IMR-90 (cell line): ENCODE results near the gene CSNK2A1. TPM values are rescaled to one million over a fixed set of nuclear protein-coding genes. Genes with fewer than 3 reads are reported as not detected.

Source experiments
- ATAC-seq: fragments of 200-7000 bp; cut with Tn5 transposase; 2 replicates; pipeline ENCODE4 v1.9.1; 2020; ENCODE audit warnings: low read depth, mild to moderate bottlenecking, moderate library complexity
- BruUV-seq: library from RNA; stranded (reverse); fragments of 400-500 nt; replicated peaks from 2 replicates; lab custom pipeline; 2021; lab: Mats Ljungman, UMichigan
- CTCF ChIA-PET: fragments of 300-600 bp; formaldehyde crosslinking; extraction: SDS; loops from one replicate; lab custom pipeline; 2021; ENCODE audit warnings: antibody characterized with exemption; lab: Yijun Ruan, JAX
- POLR2A ChIA-PET: fragments of 300-600 bp; sonication (Branson Sonifier 250); formaldehyde crosslinking; loops from one replicate; lab custom pipeline; 2022; ENCODE audit warnings: antibody characterized with exemption; ENCODE audit not compliant: unreplicated experiment; lab: Charles Lee
- DNase-seq: peaks from one replicate; pipeline ENCODE4 v3.0.0; 2013
- H2AFZ ChIP-seq: replicated peaks from 2 replicates; pipeline ENCODE3; 2013; ENCODE audit warnings: low read length, mild to moderate bottlenecking; ENCODE audit not compliant: poor library complexity
- H2AK5ac ChIP-seq: 2 replicates; pipeline ENCODE4 v1.6.1; 2013; ENCODE audit warnings: low read depth, low read length, inconsistent platforms
- H2AK9ac ChIP-seq: replicated peaks from 2 replicates; pipeline ENCODE3; 2013; ENCODE audit warnings: mild to moderate bottlenecking, low read depth, low read length, moderate library complexity; ENCODE audit not compliant: poor library complexity
- H2BK120ac ChIP-seq: 2 replicates; pipeline ENCODE4 v1.6.1; 2013; ENCODE audit warnings: low read depth, low read length, inconsistent platforms
- H2BK15ac ChIP-seq: 3 replicates; pipeline ENCODE4 v1.6.1; 2013; ENCODE audit warnings: low read depth, low read length, inconsistent platforms
- H2BK20ac ChIP-seq: 2 replicates; pipeline ENCODE4 v1.6.1; 2013; ENCODE audit warnings: low read depth, mild to moderate bottlenecking, inconsistent platforms, low read length, moderate library complexity
- H2BK5ac ChIP-seq: 2 replicates; pipeline ENCODE4 v1.6.1; 2013; ENCODE audit warnings: mild to moderate bottlenecking, low read depth, low read length, inconsistent platforms; ENCODE audit not compliant: poor library complexity, severe bottlenecking
- H3K14ac ChIP-seq: replicated peaks from 2 replicates; pipeline ENCODE4 v1.6.1; 2013; ENCODE audit warnings: low read depth, low read length, inconsistent platforms
- H3K18ac ChIP-seq: 2 replicates; pipeline ENCODE4 v1.6.1; 2013; ENCODE audit warnings: low read depth, low read length, control low read depth
- H3K23ac ChIP-seq: 2 replicates; pipeline ENCODE4 v1.6.1; 2013; ENCODE audit warnings: low read depth, low read length, inconsistent platforms
- H3K27ac ChIP-seq: 2 replicates; pipeline ENCODE4 v1.5.1; 2013; ENCODE audit warnings: mild to moderate bottlenecking, control low read depth, low read length; ENCODE audit not compliant: insufficient read depth
- H3K27me3 ChIP-seq: 2 replicates; pipeline ENCODE4 v1.6.1; 2013; ENCODE audit warnings: low read length; ENCODE audit not compliant: control insufficient read depth, insufficient read depth
- H3K36me3 ChIP-seq: 2 replicates; pipeline ENCODE4 v1.6.1; 2013; ENCODE audit warnings: low read length, mixed read lengths; ENCODE audit not compliant: control insufficient read depth, insufficient read depth
- H3K4ac ChIP-seq: 2 replicates; pipeline ENCODE4 v1.6.1; 2013; ENCODE audit warnings: low read depth, low read length, inconsistent platforms
- H3K4me1 ChIP-seq: 2 replicates; pipeline ENCODE4 v1.6.1; 2013; ENCODE audit warnings: low read length, mixed read lengths; ENCODE audit not compliant: control insufficient read depth, insufficient read depth
- H3K4me2 ChIP-seq: 2 replicates; pipeline ENCODE4 v1.6.1; 2013; ENCODE audit warnings: low read depth, mild to moderate bottlenecking, control low read depth, low read length, moderate library complexity
- H3K4me3 ChIP-seq: 2 replicates; pipeline ENCODE4 v1.5.1; 2013; ENCODE audit warnings: low read depth, mild to moderate bottlenecking, control low read depth, low read length, moderate library complexity; ENCODE audit not compliant: insufficient read depth
- H3K56ac ChIP-seq: 2 replicates; pipeline ENCODE4 v1.6.1; 2013; ENCODE audit warnings: low read length, inconsistent platforms; ENCODE audit not compliant: insufficient read depth; ENCODE audit errors: extremely low read depth
- H3K79me1 ChIP-seq, 2 experiments: 2 replicates each; pipeline ENCODE4 v1.6.1; 2013; ENCODE audit warnings: low read length in 2 of 2, inconsistent platforms in 1 of 2, low read depth in 1 of 2
- H3K9ac ChIP-seq: 2 replicates; pipeline ENCODE4 v1.6.1; 2013; ENCODE audit warnings: low read depth, low read length, control low read depth
- H3K9me1 ChIP-seq: 2 replicates; pipeline ENCODE4 v1.6.1; 2013; ENCODE audit warnings: low read length, inconsistent platforms; ENCODE audit not compliant: insufficient read depth
- H3K9me3 ChIP-seq: 2 replicates; pipeline ENCODE4 v1.6.1; 2013; ENCODE audit warnings: low read length; ENCODE audit not compliant: control insufficient read depth, insufficient read depth
- H4K20me1 ChIP-seq: 2 replicates; pipeline ENCODE4 v1.6.1; 2013; ENCODE audit warnings: low read length, inconsistent platforms; ENCODE audit not compliant: insufficient read depth
- H4K5ac ChIP-seq: 2 replicates; pipeline ENCODE4 v1.6.1; 2013; ENCODE audit warnings: mild to moderate bottlenecking, low read depth, low read length, control low read depth
- H4K8ac ChIP-seq, 2 experiments: 2 replicates each; pipeline ENCODE4 v1.6.1; 2013; ENCODE audit warnings: low read depth in 2 of 2, low read length in 2 of 2, control low read depth in 1 of 2, inconsistent platforms in 1 of 2
- H4K91ac ChIP-seq: 2 replicates; pipeline ENCODE4 v1.6.1; 2013; ENCODE audit warnings: low read depth, low read length, inconsistent platforms; ENCODE audit not compliant: insufficient read depth
- BHLHE40 ChIP-seq: fragments of 150-350 bp; IDR thresholded peaks from 2 replicates; pipeline ENCODE4 v1.6.1; 2016; ENCODE audit warnings: mild to moderate bottlenecking, low read depth, low read length
- CEBPB ChIP-seq: IDR thresholded peaks from 2 replicates; pipeline ENCODE4 v1.6.1; 2012; ENCODE audit warnings: low read depth, low read length, improper control_type of control experiment
- FOS ChIP-seq: fragments of 150-350 bp; IDR thresholded peaks from 2 replicates; pipeline ENCODE4 v1.6.1; 2016; ENCODE audit warnings: low read depth, low read length
- MAZ ChIP-seq: IDR thresholded peaks from 2 replicates; pipeline ENCODE4 v1.6.1; 2012; ENCODE audit warnings: low read depth, mild to moderate bottlenecking, low read length, improper control_type of control experiment, moderate library complexity, borderline replicate concordance
- NFE2L2 ChIP-seq: fragments of 150-350 bp; IDR thresholded peaks from 2 replicates; pipeline ENCODE4 v1.6.1; 2016; ENCODE audit warnings: low read depth, mild to moderate bottlenecking, low read length
- RCOR1 ChIP-seq: IDR thresholded peaks from 2 replicates; pipeline ENCODE4 v1.6.1; 2012; ENCODE audit warnings: mild to moderate bottlenecking, low read length, improper control_type of control experiment; ENCODE audit not compliant: insufficient replicate concordance
- SMC3 ChIP-seq: fragments of 150-350 bp; IDR thresholded peaks from 2 replicates; pipeline ENCODE4 v1.6.1; 2016; ENCODE audit warnings: low read depth, mild to moderate bottlenecking, antibody characterized with exemption, low read length, moderate library complexity
- USF2 ChIP-seq: fragments of 150-350 bp; IDR thresholded peaks from 2 replicates; pipeline ENCODE4 v1.6.1; 2017; ENCODE audit warnings: mild to moderate bottlenecking, antibody characterized with exemption, low read length, low read depth
- WGBS, 2 experiments: methylation state at CpG; one replicate each; pipeline versions ENCODE4 v1.1.5 to v1.1.7; 2013; ENCODE audit warnings: missing lambda C conversion rate in 2 of 2; ENCODE audit not compliant: insufficient read length in 1 of 2; ENCODE audit errors: extremely low coverage in 2 of 2; 5-methylcytosine and 5-hydroxymethylcytosine counted together
- dilution Hi-C: fragments of 300-500 bp; cut with HindIII; formaldehyde crosslinking; loops from one replicate; pipeline ENCODE4 v1.14.3; 2018; ENCODE audit warnings: low sequenced_read_pairs; ENCODE audit not compliant: unreplicated experiment
- in situ Hi-C: fragments of 300-500 bp; cut with MboI; formaldehyde crosslinking; loops from 3 replicates; pipeline ENCODE4 v1.14.3; 2019; ENCODE audit warnings: low sequenced_read_pairs, inconsistent platforms, mixed read lengths
- intact Hi-C: fragments of 100-400 bp; cut with micrococcal nuclease; formaldehyde crosslinking; loops from 2 replicates; pipeline ENCODE4 v1.10.0; 2022
- polyA plus RNA-seq, 3 experiments: library from polyadenylated mRNA; depleted of rRNA; stranded (reverse); fragments of >200 nt; gene quantifications; 2 replicates each; pipeline ENCODE4 v1.2.3, GENCODE V29; 2012; ENCODE audit warnings: low replicate concordance in 1 of 3
- total RNA-seq: library from RNA; depleted of rRNA; stranded (reverse); fragments of >200 nt; gene quantifications from 2 replicates; pipeline ENCODE4 v1.2.3, GENCODE V29; 2012
- TF ChIP-seq, protein P1 (sequence below): conservative IDR thresholded peaks from 2 replicates; pipeline ENCODE4 v1.5.1; 2012; ENCODE audit warnings: mild to moderate bottlenecking, low read depth, low read length, improper control_type of control experiment
- TF ChIP-seq, protein P2 (sequence below): fragments of 150-350 bp; IDR thresholded peaks from 2 replicates; pipeline ENCODE4 v1.6.1; 2016; ENCODE audit warnings: low read depth, mild to moderate bottlenecking, low read length, moderate library complexity, borderline replicate concordance

CSNK2A1 gene
- total and polyA plus RNA-seq, 2 of the 4 experiments (the other 2 are of a cell fraction), result 86.3 to 151 TPM

DNA sequence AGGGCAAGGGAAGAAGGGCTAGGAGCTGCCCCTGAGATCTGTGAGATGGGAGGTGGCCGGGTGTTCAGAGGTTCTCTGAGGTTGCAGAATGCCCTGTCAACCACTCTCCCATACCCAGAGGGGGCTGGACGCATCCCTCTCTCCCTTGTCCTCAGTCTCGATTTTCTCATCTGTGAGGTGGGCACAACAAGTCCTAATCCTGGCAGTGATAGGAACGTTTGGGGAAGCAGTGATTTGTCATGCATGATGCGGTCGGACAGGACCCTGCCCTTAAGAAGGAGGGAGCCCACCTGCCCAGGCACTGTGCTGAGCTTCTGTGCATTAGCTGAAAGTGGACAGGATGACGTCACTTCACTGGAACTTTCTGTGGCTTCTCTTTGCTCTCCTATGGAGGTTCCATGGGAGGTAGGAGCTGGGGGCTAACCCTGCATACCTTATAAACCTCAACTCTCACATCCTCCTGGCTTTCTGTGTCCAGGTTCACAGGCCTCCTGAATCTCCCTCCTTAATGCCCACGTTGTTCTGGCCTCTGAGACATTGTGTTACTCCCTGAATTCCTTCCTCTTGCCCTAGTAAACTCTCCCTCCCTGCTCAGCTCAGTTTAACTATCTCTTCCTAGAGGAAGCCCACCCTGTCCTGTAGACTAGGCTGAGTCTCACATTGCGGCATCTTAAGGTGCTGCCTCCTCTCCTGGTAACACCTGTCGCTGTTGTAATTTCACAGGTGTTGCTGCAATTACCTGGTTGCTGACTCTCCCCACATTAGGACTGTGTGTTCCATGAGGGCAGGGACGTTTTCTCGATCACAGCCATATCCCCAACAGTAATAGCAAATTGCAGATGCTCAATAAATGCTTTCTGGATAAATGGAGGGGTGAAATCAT lies 30.1 kb upstream of the CSNK2A1 start (continued):
- TF ChIP-seq USF2, result no peak

DNA sequence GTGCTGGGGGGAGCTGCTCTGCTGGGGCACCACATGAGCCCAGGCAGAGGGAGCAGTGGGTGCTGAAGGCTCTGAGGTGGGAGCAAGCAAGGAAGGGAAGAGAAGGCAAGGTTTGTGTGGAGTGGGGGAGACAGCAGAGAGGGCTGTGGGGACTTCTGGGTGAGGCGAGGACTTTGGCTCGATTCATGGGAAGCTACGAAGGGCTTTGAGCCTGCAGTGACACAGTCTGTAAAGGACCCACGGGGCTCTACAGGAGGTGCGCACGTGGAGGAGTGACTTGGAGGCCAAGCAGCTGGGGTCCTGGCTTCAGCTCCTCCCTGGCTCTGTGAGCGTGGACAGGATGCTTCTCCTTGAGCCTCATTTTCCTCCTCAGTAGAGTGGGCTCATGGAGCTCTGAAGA lies 29.1 kb upstream of the CSNK2A1 start:
- DNase-seq, result no peak
- no peak overlapping the region for H4K8ac ChIP-seq
- no peaks in the 10 kb centered on the region for H3K9me1 ChIP-seq
- H3K9ac ChIP-seq, result no peak overlapping the region
- no peak overlapping the region for H4K91ac ChIP-seq
- dilution Hi-C loops (no loop called here), intact Hi-C loops (no loop called here), in situ Hi-C loops (no loop called here)
- no peak overlapping the region for H3K18ac ChIP-seq
- H4K20me1 ChIP-seq, result no peaks in the 10 kb centered on the region
- H2AK5ac ChIP-seq, result no peak overlapping the region
- no peak overlapping the region for H2BK5ac ChIP-seq
- H2BK120ac ChIP-seq, result no peak overlapping the region
- no TSS peak for BruUV-seq
- no peaks in the 10 kb centered on the region for H3K36me3 ChIP-seq
- no peak overlapping the region for H3K56ac ChIP-seq
- no peak overlapping the region for H3K4me2 ChIP-seq
- H3K14ac ChIP-seq, result no peak overlapping the region
- no peaks in the 10 kb centered on the region for H3K9me3 ChIP-seq
- ATAC-seq, result no peak
- no peaks in the 10 kb centered on the region for H3K4me1 ChIP-seq
- no peak overlapping the region for H3K23ac ChIP-seq
- H3K27me3 ChIP-seq, result peaks cover 46% of the 10 kb centered on the region
- no peaks in the 10 kb centered on the region for H3K79me1 ChIP-seq
- POLR2A ChIA-PET, result no interaction called here
- WGBS, 2 experiments, result 22% methylated on average over 3 of the region's 7 CpGs; no CpG with 5 or more reads in 1 of the 2 experiments
- H2BK15ac ChIP-seq, result no peak overlapping the region
- H2AFZ ChIP-seq, result no peak overlapping the region
- H4K5ac ChIP-seq, result no peak overlapping the region
- no peak overlapping the region for H3K27ac ChIP-seq
- H3K4ac ChIP-seq, result no peak overlapping the region
- no peak overlapping the region for H3K4me3 ChIP-seq
- no peak overlapping the region for H2AK9ac ChIP-seq
- H2BK20ac ChIP-seq, result no peak overlapping the region
- CTCF ChIA-PET, result interaction anchor here (1.5 kb wide), 1 partner anchor 9 kb away, joined by 3 read pairs; no protein-coding TSS in a partner anchor
- TF ChIP-seq SMC3, result no peak
- TF ChIP-seq RCOR1, result no peak
- TF ChIP-seq NFE2L2, result no peak
- no peak for TF ChIP-seq FOS
- no peak for TF ChIP-seq MAZ
- TF ChIP-seq CEBPB, result no peak
- no peak for TF ChIP-seq BHLHE40
- no peak for TF ChIP-seq USF2
- TF ChIP-seq, protein P1, sequence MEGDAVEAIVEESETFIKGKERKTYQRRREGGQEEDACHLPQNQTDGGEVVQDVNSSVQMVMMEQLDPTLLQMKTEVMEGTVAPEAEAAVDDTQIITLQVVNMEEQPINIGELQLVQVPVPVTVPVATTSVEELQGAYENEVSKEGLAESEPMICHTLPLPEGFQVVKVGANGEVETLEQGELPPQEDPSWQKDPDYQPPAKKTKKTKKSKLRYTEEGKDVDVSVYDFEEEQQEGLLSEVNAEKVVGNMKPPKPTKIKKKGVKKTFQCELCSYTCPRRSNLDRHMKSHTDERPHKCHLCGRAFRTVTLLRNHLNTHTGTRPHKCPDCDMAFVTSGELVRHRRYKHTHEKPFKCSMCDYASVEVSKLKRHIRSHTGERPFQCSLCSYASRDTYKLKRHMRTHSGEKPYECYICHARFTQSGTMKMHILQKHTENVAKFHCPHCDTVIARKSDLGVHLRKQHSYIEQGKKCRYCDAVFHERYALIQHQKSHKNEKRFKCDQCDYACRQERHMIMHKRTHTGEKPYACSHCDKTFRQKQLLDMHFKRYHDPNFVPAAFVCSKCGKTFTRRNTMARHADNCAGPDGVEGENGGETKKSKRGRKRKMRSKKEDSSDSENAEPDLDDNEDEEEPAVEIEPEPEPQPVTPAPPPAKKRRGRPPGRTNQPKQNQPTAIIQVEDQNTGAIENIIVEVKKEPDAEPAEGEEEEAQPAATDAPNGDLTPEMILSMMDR, result no peak
- TF ChIP-seq, protein P2, sequence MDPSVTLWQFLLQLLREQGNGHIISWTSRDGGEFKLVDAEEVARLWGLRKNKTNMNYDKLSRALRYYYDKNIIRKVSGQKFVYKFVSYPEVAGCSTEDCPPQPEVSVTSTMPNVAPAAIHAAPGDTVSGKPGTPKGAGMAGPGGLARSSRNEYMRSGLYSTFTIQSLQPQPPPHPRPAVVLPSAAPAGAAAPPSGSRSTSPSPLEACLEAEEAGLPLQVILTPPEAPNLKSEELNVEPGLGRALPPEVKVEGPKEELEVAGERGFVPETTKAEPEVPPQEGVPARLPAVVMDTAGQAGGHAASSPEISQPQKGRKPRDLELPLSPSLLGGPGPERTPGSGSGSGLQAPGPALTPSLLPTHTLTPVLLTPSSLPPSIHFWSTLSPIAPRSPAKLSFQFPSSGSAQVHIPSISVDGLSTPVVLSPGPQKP, result no peak
